GM12878 (cell line): ENCODE measurements around the gene FAM161A. TPM values are rescaled to one million over a fixed set of nuclear protein-coding genes. Genes with fewer than 3 reads are reported as not detected.
"Not testable (repeated sequence)": the region's sequence is repeated elsewhere in the genome, so short reads cannot be mapped to it uniquely, and the experiment has no call there.

Experiments used
- ATAC-seq: fragments of 200-7000 bp; cut with Tn5 transposase; 3 replicates; pipeline ENCODE4 v1.9.1; 2020; ENCODE audit warnings: mild to moderate bottlenecking, moderate library complexity
- BruUV-seq: library from RNA; stranded (reverse); fragments of 400-500 nt; replicated peaks from 2 replicates; lab custom pipeline; 2021; lab: Mats Ljungman, UMichigan
- CTCF ChIA-PET: fragments of 300-600 bp; sonication (Branson Sonifier 250); formaldehyde crosslinking; extraction: SDS; loops from one replicate; lab custom pipeline; 2021; ENCODE audit warnings: inconsistent platforms; lab: Yijun Ruan, JAX
- POLR2A ChIA-PET: fragments of 350-600 bp; formaldehyde crosslinking; extraction: SDS; loops from one replicate; lab custom pipeline; 2021; ENCODE audit warnings: inconsistent platforms; lab: Charles Lee
- RAD21 ChIA-PET: fragments of 300-600 bp; sonication (Branson Sonifier 250); formaldehyde crosslinking; loops from one replicate; lab custom pipeline; 2023; ENCODE audit warnings: antibody characterized with exemption; ENCODE audit not compliant: unreplicated experiment; lab: Charles Lee
- SMC1A ChIA-PET: fragments of 300-600 bp; sonication (Branson Sonifier 250); formaldehyde crosslinking; loops from one replicate; lab custom pipeline; 2023; ENCODE audit not compliant: unreplicated experiment, uncharacterized antibody; lab: Charles Lee
- DNase-seq: peaks from one replicate; pipeline ENCODE4 v3.0.0-alpha.2; 2011; ENCODE audit warnings: low read depth, low spot score
- FAIRE-seq: peaks from 3 replicates; lab custom pipeline; 2011; peaks lifted over from hg19 to GRCh38; lab: Jason Lieb, UNC
- H2AFZ ChIP-seq: 2 replicates; pipeline ENCODE4 v1.6.0; 2011; ENCODE audit warnings: low read depth, low read length, control low read depth; ENCODE audit not compliant: control insufficient read depth
- H3K27ac ChIP-seq: 2 replicates; pipeline ENCODE4 v1.5.1; 2011; ENCODE audit warnings: control low read depth; ENCODE audit not compliant: control insufficient read depth, insufficient read depth
- H3K27me3 ChIP-seq, 2 experiments: replicated peaks in 1 of 2; 2 replicates each; pipeline versions ENCODE4 v1.6.0 to v1.6.1; 2011; ENCODE audit warnings: low read length in 1 of 2; ENCODE audit not compliant: control insufficient read depth in 2 of 2, insufficient read depth in 2 of 2
- H3K36me3 ChIP-seq, 2 experiments: 2 replicates each; pipeline ENCODE4 v1.5.1; 2011; ENCODE audit warnings: low read length in 1 of 2; ENCODE audit not compliant: control insufficient read depth in 2 of 2, insufficient read depth in 2 of 2
- H3K4me1 ChIP-seq: 2 replicates; pipeline ENCODE4 v1.6.1; 2011; ENCODE audit warnings: mild to moderate bottlenecking, low read length, moderate library complexity, mixed read lengths; ENCODE audit not compliant: control insufficient read depth, insufficient read depth
- H3K4me2 ChIP-seq: 2 replicates; pipeline ENCODE4 v1.6.0; 2011; ENCODE audit warnings: control low read depth; ENCODE audit not compliant: control insufficient read depth, insufficient read depth
- H3K4me3 ChIP-seq: fragments of 200-600 bp; sonication (generic); 2 replicates; pipeline ENCODE4 v1.5.1; 2016
- H3K79me2 ChIP-seq: 2 replicates; pipeline ENCODE4 v1.6.0; 2011; ENCODE audit warnings: low read length; ENCODE audit not compliant: control insufficient read depth, insufficient read depth
- H3K9ac ChIP-seq: 2 replicates; pipeline ENCODE4 v1.8.0; 2011; ENCODE audit warnings: low read length, control low read depth, mixed read lengths; ENCODE audit not compliant: control insufficient read depth, insufficient read depth
- H3K9me3 ChIP-seq: replicated peaks from 3 replicates; pipeline ENCODE4 v1.5.1; 2011; ENCODE audit warnings: mild to moderate bottlenecking, low read length; ENCODE audit not compliant: control insufficient read depth, insufficient read depth
- H4K20me1 ChIP-seq: 2 replicates; pipeline ENCODE4 v1.6.0; 2011; ENCODE audit not compliant: control insufficient read depth, insufficient read depth
- BRCA1 ChIP-seq: IDR thresholded peaks from 2 replicates; pipeline ENCODE4 v1.6.1; 2011; ENCODE audit warnings: low read depth, low read length, improper control_type of control experiment
- CBX5 ChIP-seq: sonication (generic); IDR thresholded peaks from 2 replicates; pipeline ENCODE4 v1.6.1; 2016; ENCODE audit warnings: low read depth, moderate library complexity, mild to moderate bottlenecking, inconsistent platforms
- EP300 ChIP-seq, 2 experiments: fragments of 150-350 bp in 1 of 2; IDR thresholded peaks; 2 replicates each; pipeline ENCODE4 v1.6.1; 2011 to 2012; ENCODE audit warnings: low read depth in 2 of 2, low read length in 2 of 2, borderline replicate concordance in 1 of 2, improper control_type of control experiment in 1 of 2, inconsistent platforms in 1 of 2; ENCODE audit not compliant: control insufficient read depth in 1 of 2
- ETV6 ChIP-seq, 2 experiments: fragments of 450-650 bp in 1 of 2; IDR thresholded peaks in 1 of 2; conservative IDR thresholded peaks in 1 of 2; 2 replicates each; pipeline ENCODE4 v1.6.1; 2014; ENCODE audit warnings: antibody characterized with exemption in 1 of 2, borderline replicate concordance in 1 of 2, low read depth in 1 of 2, mild to moderate bottlenecking in 1 of 2, moderate library complexity in 1 of 2
- HDAC2 ChIP-seq: fragments of 200-600 bp; sonication (generic); IDR thresholded peaks from 2 replicates; pipeline ENCODE4 v1.6.1; 2017
- NR2C2 ChIP-seq: IDR thresholded peaks from 2 replicates; pipeline ENCODE4 v1.6.1; 2011; ENCODE audit warnings: borderline replicate concordance, low read depth; ENCODE audit not compliant: control insufficient read depth, insufficient read length
- NRF1 ChIP-seq: conservative IDR thresholded peaks from 2 replicates; pipeline ENCODE4 v1.6.1; 2011; ENCODE audit warnings: mild to moderate bottlenecking, low read depth, low read length, improper control_type of control experiment
- SMARCA5 ChIP-seq: fragments of 450-650 bp; IDR thresholded peaks from 2 replicates; pipeline ENCODE4 v1.6.1; 2017; ENCODE audit warnings: mild to moderate bottlenecking
- TBL1XR1 ChIP-seq: IDR thresholded peaks from 2 replicates; pipeline ENCODE4 v1.6.1; 2012; ENCODE audit warnings: low read depth, low read length, improper control_type of control experiment
- WGBS: methylation state at CpG from one replicate; pipeline ENCODE4 v1.1.6; 2016; ENCODE audit warnings: low lambda C conversion rate; ENCODE audit not compliant: insufficient replicate concordance, insufficient coverage; ENCODE audit errors: missing lambda C conversion rate; 5-methylcytosine and 5-hydroxymethylcytosine counted together
- in situ Hi-C: fragments of 300-500 bp; cut with MboI; formaldehyde crosslinking; loops from 9 replicates; pipeline ENCODE4 v1.14.3; 2018; ENCODE audit warnings: mixed read lengths
- intact Hi-C: fragments of 100-400 bp; cut with micrococcal nuclease; formaldehyde crosslinking; loops from one replicate; pipeline ENCODE4 v1.14.2; 2022; ENCODE audit not compliant: unreplicated experiment
- polyA plus RNA-seq, 11 experiments: library from polyadenylated mRNA; depleted of rRNA in 4 of 11; unstranded in 6 of 11; stranded (reverse) in 5 of 11; fragments of >200 nt; fragmentation: Nextera tagmentation in 4 of 11; fragmentation: Illumina TruSeq in 1 of 11; extraction: Ambion mirVana in 4 of 11; extraction: Trizol in 1 of 11; gene quantifications; 1 replicate in 1 of 11; 2 replicates in 10 of 11; pipeline versions ENCODE4 v1.2.1 to v1.2.3, GENCODE V29; 2011 to 2016; ENCODE audit warnings: inconsistent platforms in 2 of 11, missing spikeins in 2 of 11, low read depth in 1 of 11
- total RNA-seq, 4 experiments: library from RNA; depleted of rRNA in 3 of 4; stranded (reverse); fragments of >200 nt in 3 of 4; fragmentation: Illumina TruSeq in 1 of 4; extraction: Trizol in 1 of 4; gene quantifications; 2 replicates each; pipeline versions ENCODE4 v1.2.1 to v1.2.3, GENCODE V29; 2013 to 2021
- TF ChIP-seq, protein P1 (sequence below): fragments of 450-650 bp; IDR thresholded peaks from 2 replicates; pipeline ENCODE4 v1.6.1; 2016; ENCODE audit warnings: mild to moderate bottlenecking
- TF ChIP-seq, protein P2 (sequence below), 3 experiments: IDR thresholded peaks in 2 of 3; conservative IDR thresholded peaks in 1 of 3; 2 replicates each; pipeline ENCODE4 v1.5.1; 2011; ENCODE audit warnings: low read depth in 3 of 3, low read length in 3 of 3, mild to moderate bottlenecking in 3 of 3, control low read depth in 2 of 3, moderate library complexity in 2 of 3, inconsistent platforms in 1 of 3, mixed read lengths in 1 of 3; ENCODE audit not compliant: control insufficient read depth in 2 of 3, insufficient read depth in 1 of 3; ENCODE audit errors: extremely low read depth in 1 of 3

FAM161A gene
- total and polyA plus RNA-seq, 10 of the 15 experiments (the other 5 are each of a cell fraction or from before 2014, with no cell fraction given), result 2.2 to 12.2 (median 8.9) TPM

- RAD21 ChIA-PET, result interaction anchor here (0.7 kb wide), 1 partner anchor 95 kb away, joined by 3 read pairs; no protein-coding TSS in a partner anchor
- DNase-seq (no peak), ATAC-seq (no peak)
- H3K4me3 ChIP-seq, result no peak overlapping the region
- intact Hi-C loops, result loop anchor here (10.0 kb wide), 1 partner anchor 188 kb away; no protein-coding TSS in a partner anchor
- H3K9ac ChIP-seq, result no peak overlapping the region
- POLR2A ChIA-PET, result interaction anchor here (0.6 kb wide), 1 partner anchor 593 kb away, joined by 5 read pairs; no protein-coding TSS in a partner anchor
- WGBS, result over 99% methylated on average over 5 of the region's 5 CpGs
- peaks cover 4 to 43% of the 10 kb centered on the region in 2 experiments for H3K36me3 ChIP-seq
- CTCF ChIA-PET, result interaction anchor here (1.7 kb wide), 1 partner anchor 11 kb away, joined by 4 read pairs; no protein-coding TSS in a partner anchor
- TF ChIP-seq SMARCA5, result no peak
- TF ChIP-seq, protein P1, sequence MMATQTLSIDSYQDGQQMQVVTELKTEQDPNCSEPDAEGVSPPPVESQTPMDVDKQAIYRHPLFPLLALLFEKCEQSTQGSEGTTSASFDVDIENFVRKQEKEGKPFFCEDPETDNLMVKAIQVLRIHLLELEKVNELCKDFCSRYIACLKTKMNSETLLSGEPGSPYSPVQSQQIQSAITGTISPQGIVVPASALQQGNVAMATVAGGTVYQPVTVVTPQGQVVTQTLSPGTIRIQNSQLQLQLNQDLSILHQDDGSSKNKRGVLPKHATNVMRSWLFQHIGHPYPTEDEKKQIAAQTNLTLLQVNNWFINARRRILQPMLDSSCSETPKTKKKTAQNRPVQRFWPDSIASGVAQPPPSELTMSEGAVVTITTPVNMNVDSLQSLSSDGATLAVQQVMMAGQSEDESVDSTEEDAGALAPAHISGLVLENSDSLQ, result no peak
- TF ChIP-seq BRCA1, result no peak
- TF ChIP-seq CBX5, result no peak
- no peak for TF ChIP-seq TBL1XR1
- no peak for TF ChIP-seq NRF1
- no peak for TF ChIP-seq EP300 (IDR thresholded peaks at IDR 0.05; ENCODE audit: borderline replicate concordance in 1 of 2, control insufficient read depth in 1 of 2, low read depth in 2 of 2, low read length in 2 of 2)
- TF ChIP-seq HDAC2, result no peak
- TF ChIP-seq, protein P2, sequence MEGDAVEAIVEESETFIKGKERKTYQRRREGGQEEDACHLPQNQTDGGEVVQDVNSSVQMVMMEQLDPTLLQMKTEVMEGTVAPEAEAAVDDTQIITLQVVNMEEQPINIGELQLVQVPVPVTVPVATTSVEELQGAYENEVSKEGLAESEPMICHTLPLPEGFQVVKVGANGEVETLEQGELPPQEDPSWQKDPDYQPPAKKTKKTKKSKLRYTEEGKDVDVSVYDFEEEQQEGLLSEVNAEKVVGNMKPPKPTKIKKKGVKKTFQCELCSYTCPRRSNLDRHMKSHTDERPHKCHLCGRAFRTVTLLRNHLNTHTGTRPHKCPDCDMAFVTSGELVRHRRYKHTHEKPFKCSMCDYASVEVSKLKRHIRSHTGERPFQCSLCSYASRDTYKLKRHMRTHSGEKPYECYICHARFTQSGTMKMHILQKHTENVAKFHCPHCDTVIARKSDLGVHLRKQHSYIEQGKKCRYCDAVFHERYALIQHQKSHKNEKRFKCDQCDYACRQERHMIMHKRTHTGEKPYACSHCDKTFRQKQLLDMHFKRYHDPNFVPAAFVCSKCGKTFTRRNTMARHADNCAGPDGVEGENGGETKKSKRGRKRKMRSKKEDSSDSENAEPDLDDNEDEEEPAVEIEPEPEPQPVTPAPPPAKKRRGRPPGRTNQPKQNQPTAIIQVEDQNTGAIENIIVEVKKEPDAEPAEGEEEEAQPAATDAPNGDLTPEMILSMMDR (IDR thresholded peaks at IDR 0.05 in 2 of 3, conservative IDR thresholded peaks at IDR 0.05 in 1 of 3; ENCODE audit: control insufficient read depth in 2 of 3, extremely low read depth in 1 of 3, insufficient read depth in 1 of 3, low read depth in 3 of 3, low read length in 3 of 3), result no peak
- no peak for TF ChIP-seq ETV6 (conservative IDR thresholded peaks at IDR 0.05 in 1 of 2, IDR thresholded peaks at IDR 0.05 in 1 of 2; ENCODE audit: borderline replicate concordance in 1 of 2, low read depth in 1 of 2)
- TF ChIP-seq NR2C2, result no peak
- TF ChIP-seq, all 136 proteins: peak for 0
- SMC1A ChIA-PET, result no interaction called here
- Histone ChIP-seq H4K20me1 (peaks cover 2% of the 10 kb centered on the region; the same call in 1 of the 2 replicates), H3K27ac (no peak overlapping the region), H2AFZ (no peak overlapping the region), H3K4me2 (no peak overlapping the region), H3K4me1 (peaks cover 3% of the 10 kb centered on the region; the same call in 1 of the 2 replicates), H3K79me2 (peaks cover 32% of the 10 kb centered on the region), H3K27me3 (no peaks in the 10 kb centered on the region), H3K9me3 (no peaks in the 10 kb centered on the region)
- no peak for FAIRE-seq
- in situ Hi-C loops, result no loop called here
- BruUV-seq, result no TSS peak
Observed at GRCh38 chr2:61882850-61883249, 29.0 kb upstream of the FAM161A start.

DNA sequence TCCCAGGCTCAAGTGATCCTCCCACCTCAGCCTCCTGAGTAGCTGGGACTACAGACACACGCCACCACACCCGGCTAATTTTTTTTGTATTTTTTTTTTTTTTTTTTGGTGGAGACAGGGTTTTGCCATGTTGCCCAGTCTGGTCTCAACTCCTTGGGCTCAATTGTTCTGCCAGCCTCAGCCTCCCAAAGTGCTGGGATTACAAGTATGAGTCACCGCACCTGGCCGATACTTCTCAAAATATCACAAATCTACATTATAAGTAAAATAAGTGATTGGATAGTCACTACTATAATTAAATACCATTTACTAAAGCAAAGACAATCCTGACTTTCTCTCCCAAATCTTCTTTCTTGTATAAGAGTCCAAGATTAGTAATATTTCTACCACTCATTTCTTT is 25.5 kb upstream of the FAM161A start:
- RAD21 ChIA-PET, result interaction anchor here (0.7 kb wide), 1 partner anchor 407 kb away, joined by 3 read pairs; no protein-coding TSS in a partner anchor
- peaks cover 8 to 45% of the 10 kb centered on the region in 2 experiments for H3K36me3 ChIP-seq
- FAIRE-seq, H3K4me3 ChIP-seq, H3K27ac ChIP-seq, H3K4me1 ChIP-seq, CTCF ChIA-PET, H2AFZ ChIP-seq, SMC1A ChIA-PET, ATAC-seq, H3K79me2 ChIP-seq, BruUV-seq, POLR2A ChIA-PET, H4K20me1 ChIP-seq, in situ Hi-C loops, H3K9ac ChIP-seq, H3K9me3 ChIP-seq, DNase-seq, H3K27me3 ChIP-seq, H3K4me2 ChIP-seq: not testable (repeated sequence)
- intact Hi-C loops, result loop anchor here (10.0 kb wide), 1 partner anchor 385 kb away; no protein-coding TSS in a partner anchor
- WGBS, result 100% methylated on average over 2 of the region's 4 CpGs
